HEK293 (cell line): Measurements from ENCODE around the gene BRF1.
"Not testable (repeated sequence)": the region's sequence is repeated elsewhere in the genome, so short reads cannot be mapped to it uniquely, and the experiment has no call there.

Experiments used
- CTCF ChIA-PET: fragments of 350-600 bp; formaldehyde crosslinking; extraction: SDS; loops from one replicate; lab custom pipeline; 2021; ENCODE audit warnings: antibody characterized with exemption; lab: Yijun Ruan, JAX
- POLR2A ChIA-PET: fragments of 300-600 bp; formaldehyde crosslinking; extraction: SDS; loops from one replicate; lab custom pipeline; 2020; ENCODE audit warnings: antibody characterized with exemption, inconsistent platforms; lab: Yijun Ruan, JAX
- H3K27ac ChIP-seq: fragments of 200-500 bp; sonication (Bioruptor generic); 2 replicates; pipeline ENCODE4 v1.5.1; 2014; ENCODE audit warnings: low read depth, low read length, control low read depth, inconsistent platforms; ENCODE audit errors: extremely low read depth
- H3K36me3 ChIP-seq, 2 experiments: fragments of 200-500 bp in 1 of 2; sonication (Bioruptor generic) in 1 of 2; 1 replicate in 1 of 2; 2 replicates in 1 of 2; pipeline ENCODE4 v1.5.1; 2014 to 2017; ENCODE audit warnings: inconsistent platforms in 2 of 2, low read length in 2 of 2; ENCODE audit not compliant: control insufficient read depth in 2 of 2, insufficient read depth in 1 of 2
- H3K4me1 ChIP-seq: fragments of 200-500 bp; sonication (Bioruptor generic); 2 replicates; pipeline ENCODE4 v1.5.1; 2014; ENCODE audit warnings: mild to moderate bottlenecking, low read length, inconsistent platforms; ENCODE audit not compliant: control insufficient read depth, insufficient read depth
- H3K4me3 ChIP-seq: 2 replicates; pipeline ENCODE4 v1.5.1; 2011; ENCODE audit warnings: low read depth, mild to moderate bottlenecking, control low read depth, low read length, moderate library complexity
- H3K9me3 ChIP-seq: fragments of 200-500 bp; sonication (Bioruptor generic); 2 replicates; pipeline ENCODE4 v1.5.1; 2014; ENCODE audit warnings: low read depth, low read length, inconsistent platforms; ENCODE audit not compliant: control insufficient read depth, insufficient read depth
- TSHZ1 ChIP-seq: fragments of 450-650 bp; formaldehyde crosslinking; IDR thresholded peaks from 2 replicates; pipeline ENCODE4 v1.5.1; 2016; ENCODE audit warnings: missing biosample characterization, missing genetic modification characterization, borderline replicate concordance
- ZBTB48 ChIP-seq: fragments of 450-650 bp; formaldehyde crosslinking; IDR thresholded peaks from 2 replicates; pipeline ENCODE4 v1.5.1; 2016; ENCODE audit warnings: missing biosample characterization, missing genetic modification characterization
- ZIC2 ChIP-seq: fragments of 450-650 bp; formaldehyde crosslinking; IDR thresholded peaks from 2 replicates; pipeline ENCODE4 v1.5.1; 2016; ENCODE audit warnings: missing biosample characterization, missing genetic modification characterization
- ZNF132 ChIP-seq: fragments of 450-650 bp; formaldehyde crosslinking; IDR thresholded peaks from 2 replicates; pipeline ENCODE4 v1.5.1; 2017; ENCODE audit warnings: missing biosample characterization, missing genetic modification characterization, borderline replicate concordance
- ZNF37A ChIP-seq: fragments of 450-650 bp; IDR thresholded peaks from 2 replicates; pipeline ENCODE4 v1.5.1; 2018; ENCODE audit warnings: missing biosample characterization, missing genetic modification characterization
- ZNF600 ChIP-seq: fragments of 450-650 bp; formaldehyde crosslinking; IDR thresholded peaks from 2 replicates; pipeline ENCODE4 v1.5.1; 2016; ENCODE audit warnings: missing biosample characterization, missing genetic modification characterization
- ZXDB ChIP-seq: fragments of 450-650 bp; formaldehyde crosslinking; IDR thresholded peaks from 2 replicates; pipeline ENCODE4 v1.5.1; 2016; ENCODE audit warnings: missing biosample characterization, missing genetic modification characterization

The BRF1 gene

DNA sequence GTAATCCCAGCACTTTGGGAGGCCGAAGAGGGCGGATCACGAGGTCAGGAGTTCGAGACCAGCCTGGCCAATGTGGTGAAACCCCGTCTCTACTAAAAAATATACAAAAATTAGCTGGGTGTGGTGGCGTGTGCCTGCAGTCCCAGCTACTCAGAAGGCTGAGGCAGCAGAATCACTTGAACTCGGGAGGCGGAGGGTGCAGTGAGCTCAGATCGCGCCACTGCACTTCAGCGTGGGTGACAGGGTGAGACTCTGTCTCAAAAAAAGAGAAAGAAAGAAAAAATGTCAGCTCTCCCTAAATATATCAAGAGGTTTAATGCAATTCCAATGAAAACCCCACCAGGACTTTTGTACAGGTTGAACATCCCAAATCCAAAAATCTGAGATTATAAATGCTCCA is 3.5 kb downstream of the BRF1 start:
- H3K4me1 ChIP-seq, H3K9me3 ChIP-seq, H3K4me3 ChIP-seq, CTCF ChIA-PET, H3K27ac ChIP-seq, H3K36me3 ChIP-seq: not testable (repeated sequence)
- POLR2A ChIA-PET: interaction anchor here (1.4 kb wide), 1 partner anchor 49 kb away, joined by 4 read pairs; the partner anchor contains the start of gene BTBD6

DNA sequence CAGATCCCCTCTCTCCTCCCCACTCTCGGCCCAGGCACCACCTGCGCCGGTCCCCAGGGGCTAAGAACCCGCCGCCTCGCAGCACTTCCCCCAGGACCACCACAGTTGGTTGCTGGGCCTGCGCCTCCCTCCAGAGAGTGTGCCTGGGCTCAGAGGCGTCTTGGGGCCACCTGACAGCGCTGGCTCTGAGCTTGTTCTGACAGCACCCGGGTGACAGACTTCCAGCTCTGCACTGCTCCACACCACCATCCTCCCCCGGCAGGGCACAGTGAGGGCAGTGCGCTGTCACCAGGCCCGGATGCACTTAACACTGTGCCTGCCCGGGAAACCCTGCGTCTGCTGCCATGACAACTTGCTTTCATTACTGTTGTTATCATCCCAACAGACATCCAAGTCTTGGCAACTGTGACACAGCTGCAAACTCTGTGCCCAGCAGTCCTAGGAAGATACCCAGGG is 6.6 kb downstream of the BRF1 start:
- ChIA-PET POLR2A (no interaction called here), CTCF (no interaction called here)
- Histone ChIP-seq H3K27ac (no peak overlapping the region), H3K36me3 (no peaks in the 10 kb centered on the region; a peak in 1 of 3 replicates), H3K4me3 (no peak overlapping the region), H3K4me1 (0 out of 2 replicates have a peak, but pooled peaks cover 5% of the 10 kb centered on the region), H3K9me3 (no peaks in the 10 kb centered on the region)
- TF ChIP-seq ZXDB (tag by site-specific recombination) (0 out of 2 replicates have a peak, but pooled peaks have one; percentile 48), ZIC2 (tag by site-specific recombination) (peak; percentile 51), ZNF600 (tag by site-specific recombination) (peak; percentile 94), TSHZ1 (no peak)

- POLR2A ChIA-PET: interaction anchor here (1.7 kb wide), 1 partner anchor 8 kb away, joined by 5 read pairs; the partner anchor contains the start of gene BRF1
- TF ChIP-seq ZBTB48 (tag by site-specific recombination): no peak
- peak; percentile 28 for TF ChIP-seq ZIC2 (tag by site-specific recombination)
- Histone ChIP-seq H3K27ac (no peak overlapping the region), H3K36me3 (no peaks in the 10 kb centered on the region; a peak in 1 of 3 replicates), H3K9me3 (no peaks in the 10 kb centered on the region), H3K4me1 (0 out of 2 replicates have a peak, but pooled peaks cover 5% of the 10 kb centered on the region), H3K4me3 (no peak overlapping the region)
- CTCF ChIA-PET: interaction anchor here (0.7 kb wide), 2 partner anchors 117 to 311 kb away, joined by 3 read pairs; no protein-coding TSS in a partner anchor
Measured at GRCh38 chr14:105292826-105293711, 7.7 kb downstream of the BRF1 start.

GRCh38 chr14:105290621-105291346 is 10.0 kb downstream of the BRF1 start:
- no peak overlapping the region for H3K27ac ChIP-seq
- no peaks in the 10 kb centered on the region for H3K36me3 ChIP-seq
- TF ChIP-seq ZNF600 (tag by site-specific recombination) (peak; percentile 20; the same call in 1 of the 2 replicates), ZNF132 (tag by site-specific recombination) (no peak), ZNF37A (no peak)
- H3K4me1 ChIP-seq: 0 out of 2 replicates have a peak, but pooled peaks cover 5% of the 10 kb centered on the region
- no peak overlapping the region for H3K4me3 ChIP-seq
- POLR2A ChIA-PET: no interaction called here
- CTCF ChIA-PET: interaction anchor here (0.6 to 1.3 kb wide), 3 partner anchors 23 to 1540 kb away, joined by 3 to 4 read pairs (median 4); no protein-coding TSS in a partner anchor
- H3K9me3 ChIP-seq: no peaks in the 10 kb centered on the region
